Esophagus squamous epithelium (tissue), 4 donors: Measurements from ENCODE around the gene C1GALT1C1L.

Source experiments
- CTCF ChIP-seq, 6 experiments: fragments of 450-650 bp in 4 of 6; fragments of 200-600 bp in 2 of 6; sonication (generic) in 2 of 6; IDR thresholded peaks; one replicate each; pipeline ENCODE4 v1.5.1; 2016 to 2019; ENCODE audit warnings: antibody characterized with exemption in 6 of 6, mild to moderate bottlenecking in 4 of 6, moderate library complexity in 4 of 6
- POLR2A ChIP-seq, 4 donors: fragments of 450-650 bp; IDR thresholded peaks; one replicate each; pipeline ENCODE4 v1.6.1; 2017; ENCODE audit warnings: antibody characterized with exemption in 4 of 4, mild to moderate bottlenecking in 4 of 4, moderate library complexity in 3 of 4

GRCh38 chr2:43653506-43653905 is 22.7 kb downstream of the C1GALT1C1L start:
- TF ChIP-seq CTCF (IDR thresholded peaks at IDR 0.05) = no peak
- no peak for TF ChIP-seq POLR2A (IDR thresholded peaks at IDR 0.05)
